ENCODE results near the gene GADD45B. TPM values are rescaled to one million over a fixed set of nuclear protein-coding genes. Genes with fewer than 3 reads are reported as not detected.

Gene GADD45B
- total RNA-seq, 4 donors from 2014 or later, result 35.5 to 278 (median 54.9) TPM

DNA sequence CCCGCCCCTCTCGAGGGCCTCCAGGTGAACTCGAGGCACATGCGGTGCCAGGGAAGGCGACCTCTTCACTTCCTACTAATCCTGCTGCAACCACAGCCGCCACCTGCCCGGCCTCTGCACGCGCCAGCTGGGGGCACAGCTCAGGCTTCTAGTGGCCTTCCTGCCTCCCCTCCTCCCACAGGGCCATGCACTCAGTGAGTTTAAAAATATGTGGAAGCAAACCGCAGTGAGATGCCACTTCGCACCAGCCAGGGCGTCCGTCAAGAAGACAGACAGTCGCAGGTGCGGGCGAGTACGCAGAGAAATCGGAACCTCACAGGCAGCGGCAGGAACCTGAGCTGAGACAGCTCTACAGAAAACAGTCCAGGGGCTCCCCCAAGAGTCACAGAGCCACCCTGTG is 29.5 kb upstream of the GADD45B start:
- TF ChIP-seq POLR2A (IDR thresholded peaks at IDR 0.05), result no peak
- TF ChIP-seq, protein P1, sequence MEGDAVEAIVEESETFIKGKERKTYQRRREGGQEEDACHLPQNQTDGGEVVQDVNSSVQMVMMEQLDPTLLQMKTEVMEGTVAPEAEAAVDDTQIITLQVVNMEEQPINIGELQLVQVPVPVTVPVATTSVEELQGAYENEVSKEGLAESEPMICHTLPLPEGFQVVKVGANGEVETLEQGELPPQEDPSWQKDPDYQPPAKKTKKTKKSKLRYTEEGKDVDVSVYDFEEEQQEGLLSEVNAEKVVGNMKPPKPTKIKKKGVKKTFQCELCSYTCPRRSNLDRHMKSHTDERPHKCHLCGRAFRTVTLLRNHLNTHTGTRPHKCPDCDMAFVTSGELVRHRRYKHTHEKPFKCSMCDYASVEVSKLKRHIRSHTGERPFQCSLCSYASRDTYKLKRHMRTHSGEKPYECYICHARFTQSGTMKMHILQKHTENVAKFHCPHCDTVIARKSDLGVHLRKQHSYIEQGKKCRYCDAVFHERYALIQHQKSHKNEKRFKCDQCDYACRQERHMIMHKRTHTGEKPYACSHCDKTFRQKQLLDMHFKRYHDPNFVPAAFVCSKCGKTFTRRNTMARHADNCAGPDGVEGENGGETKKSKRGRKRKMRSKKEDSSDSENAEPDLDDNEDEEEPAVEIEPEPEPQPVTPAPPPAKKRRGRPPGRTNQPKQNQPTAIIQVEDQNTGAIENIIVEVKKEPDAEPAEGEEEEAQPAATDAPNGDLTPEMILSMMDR (IDR thresholded peaks at IDR 0.05), result no peak
- Histone ChIP-seq H3K36me3 (peaks cover 0 to 15% (median 0%) of the 10 kb centered on the region in 3 donors), H3K4me1 (no peaks in the 10 kb centered on the region), H3K4me3 (no peak overlapping the region), H3K27ac (peak overlapping the region in 1 of 4 donors; percentile 52), H3K27me3 (no peaks in the 10 kb centered on the region), H3K9me3 (no peaks in the 10 kb centered on the region)
- DNase-seq, result peak in 2 of 3 donors; percentile 54 to 56

DNA sequence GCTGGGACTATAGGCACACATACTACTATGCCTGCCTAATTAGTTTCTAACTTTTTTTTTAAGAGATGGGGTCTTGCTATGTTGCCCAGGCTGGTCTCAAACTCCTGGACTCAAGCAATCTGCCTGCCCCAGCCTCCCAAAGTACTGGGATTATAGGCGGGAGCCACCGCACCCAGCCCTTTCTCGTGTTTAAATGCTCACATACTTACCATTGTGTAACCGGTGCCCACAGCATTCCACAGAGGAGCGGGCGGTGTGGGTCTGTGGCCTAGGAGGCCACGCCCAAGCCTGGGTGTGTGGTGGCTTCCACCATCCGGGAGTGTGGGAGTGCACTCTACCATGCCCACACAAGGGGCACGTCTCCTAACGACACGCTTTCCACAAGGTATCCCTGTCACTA is 26.9 kb upstream of the GADD45B start:
- no peak overlapping the region for H3K4me3 ChIP-seq
- H3K27me3 ChIP-seq, result no peaks in the 10 kb centered on the region
- no peaks in the 10 kb centered on the region for H3K36me3 ChIP-seq
- TF ChIP-seq, protein P1 (IDR thresholded peaks at IDR 0.05), result no peak
- no peak for TF ChIP-seq POLR2A (IDR thresholded peaks at IDR 0.05)
- no peaks in the 10 kb centered on the region for H3K9me3 ChIP-seq
- no peaks in the 10 kb centered on the region for H3K4me1 ChIP-seq
- DNase-seq, result no peak
- no peak overlapping the region for H3K27ac ChIP-seq

DNA sequence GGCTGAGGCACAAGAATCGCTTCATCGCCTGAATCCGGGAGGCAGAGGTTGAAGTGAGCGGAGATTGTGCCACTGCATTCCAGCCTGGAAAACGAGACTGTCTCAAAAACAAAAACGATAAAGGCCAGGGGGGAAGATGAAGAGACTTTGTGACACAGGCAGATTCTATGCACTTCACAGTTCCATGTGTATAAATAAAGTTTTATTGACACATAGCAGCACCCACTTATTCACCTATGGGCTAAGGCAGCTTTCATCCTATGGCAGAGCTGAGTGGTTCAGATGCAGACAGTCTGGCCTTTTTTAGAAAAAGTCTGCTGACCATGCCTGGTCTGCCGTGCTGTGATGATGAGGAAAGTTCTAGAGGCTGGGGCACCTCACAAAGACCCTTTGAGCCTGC is 24.8 kb upstream of the GADD45B start:
- Histone ChIP-seq H3K36me3 (no peaks in the 10 kb centered on the region), H3K4me3 (no peak overlapping the region), H3K9me3 (no peaks in the 10 kb centered on the region), H3K27ac (no peak overlapping the region), H3K4me1 (peaks cover 0 to 11% (median 8%) of the 10 kb centered on the region in 4 donors), H3K27me3 (no peaks in the 10 kb centered on the region)
- TF ChIP-seq, protein P1 (IDR thresholded peaks at IDR 0.05), result no peak
- no peak for TF ChIP-seq POLR2A (IDR thresholded peaks at IDR 0.05)
- no peak for DNase-seq

DNA sequence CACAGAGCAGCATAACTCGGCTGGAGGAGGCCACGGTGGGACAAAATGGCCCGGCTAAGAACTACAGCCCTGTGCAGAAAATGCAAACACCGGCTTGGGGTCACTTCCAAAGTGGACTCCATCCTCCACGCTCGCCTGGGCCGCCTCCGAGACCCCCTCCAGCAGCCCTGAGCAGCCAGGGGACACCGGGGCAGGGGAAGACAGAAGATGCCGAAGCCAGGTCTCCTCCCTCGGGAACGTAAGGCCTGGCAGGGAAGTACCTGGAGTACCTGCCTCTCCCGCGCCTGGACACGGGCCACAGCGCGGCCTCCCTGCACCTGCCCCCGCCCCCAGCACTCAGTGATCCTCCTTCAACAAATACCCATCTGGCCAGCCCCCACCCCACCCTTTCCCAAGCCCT is 24.2 kb upstream of the GADD45B start:
- no peak for DNase-seq
- H3K36me3 ChIP-seq, result no peaks in the 10 kb centered on the region
- H3K4me1 ChIP-seq, result peaks cover 0 to 11% (median 8%) of the 10 kb centered on the region in 4 donors
- no peak overlapping the region for H3K27ac ChIP-seq
- H3K9me3 ChIP-seq, result no peaks in the 10 kb centered on the region
- H3K4me3 ChIP-seq, result no peak overlapping the region
- TF ChIP-seq POLR2A (IDR thresholded peaks at IDR 0.05), result no peak
- H3K27me3 ChIP-seq, result no peaks in the 10 kb centered on the region

DNA sequence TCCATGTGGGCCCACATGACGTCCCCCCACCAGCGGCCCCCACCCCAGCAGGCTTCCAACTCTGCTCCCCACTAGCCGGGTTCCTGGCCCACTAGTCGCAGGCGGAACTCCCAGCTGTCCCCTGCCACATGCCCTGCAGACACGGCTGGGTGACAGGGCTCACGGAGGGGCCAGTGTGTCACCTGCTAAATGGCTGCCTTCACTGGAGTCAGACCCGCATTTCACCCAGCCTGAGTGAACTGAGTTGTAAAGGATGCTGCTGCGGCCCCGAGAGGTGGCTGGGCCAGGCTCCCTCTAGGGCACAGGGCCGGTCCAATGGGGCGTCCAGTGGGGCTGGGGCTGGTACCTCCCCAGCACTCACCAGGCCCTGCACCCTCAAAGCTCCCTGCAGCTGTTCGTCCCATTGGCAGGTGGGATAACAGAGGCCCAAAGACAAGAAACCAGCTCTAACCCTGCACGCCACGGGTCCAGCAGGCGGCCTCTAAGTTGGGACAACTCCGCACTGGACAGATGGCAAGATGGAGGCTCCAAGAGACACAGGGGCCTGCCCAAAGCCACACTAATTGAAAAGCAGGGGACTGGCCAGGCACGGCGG is 22.4 kb upstream of the GADD45B start:
- no peak for DNase-seq
- Histone ChIP-seq H3K9me3 (no peaks in the 10 kb centered on the region), H3K4me3 (no peak overlapping the region), H3K27me3 (no peaks in the 10 kb centered on the region), H3K27ac (no peak overlapping the region), H3K4me1 (peaks cover 0 to 11% (median 8%) of the 10 kb centered on the region in 4 donors), H3K36me3 (no peaks in the 10 kb centered on the region)
- TF ChIP-seq, protein P1 (IDR thresholded peaks at IDR 0.05), result no peak
- TF ChIP-seq POLR2A (IDR thresholded peaks at IDR 0.05), result no peak

DNA sequence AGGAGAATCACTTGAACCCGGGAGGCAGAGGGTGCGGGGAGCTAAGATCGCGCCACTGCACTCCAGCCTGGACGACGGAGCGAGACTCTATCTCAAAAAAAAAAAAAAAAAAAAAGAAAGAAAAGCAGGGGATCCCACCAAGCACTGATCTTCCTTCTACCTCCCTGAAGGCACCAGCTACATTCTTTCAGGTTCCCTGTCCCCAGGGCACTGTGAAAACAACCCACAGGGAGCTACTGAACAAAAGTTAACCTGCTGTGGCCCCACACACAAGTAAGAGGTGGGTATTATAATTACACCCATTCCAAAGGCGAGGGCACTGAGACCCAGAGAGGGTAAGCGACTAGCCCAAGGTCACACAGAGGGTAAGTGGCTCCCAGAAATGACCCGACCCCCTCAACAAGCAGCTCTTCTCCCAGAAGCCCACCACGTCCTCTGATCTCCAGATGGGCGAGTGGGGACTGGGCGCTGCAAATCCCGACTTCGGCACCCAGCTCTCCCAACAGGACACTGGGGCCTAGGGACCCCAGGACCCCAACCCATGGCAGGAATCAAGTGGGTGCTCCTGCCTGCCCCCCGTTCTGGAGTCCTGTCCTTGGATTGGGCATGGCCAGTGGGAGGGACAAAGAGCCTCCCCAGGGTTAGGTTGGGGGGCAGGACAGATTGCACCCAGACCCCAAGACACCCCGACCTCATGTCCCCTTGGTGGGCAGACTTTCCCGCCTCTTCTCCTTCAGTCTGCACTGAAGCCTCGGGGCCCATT is 21.5 kb upstream of the GADD45B start:
- Histone ChIP-seq H3K27me3 (no peaks in the 10 kb centered on the region), H3K4me1 (peaks cover 0 to 11% (median 8%) of the 10 kb centered on the region in 4 donors), H3K9me3 (no peaks in the 10 kb centered on the region), H3K4me3 (no peak overlapping the region), H3K36me3 (no peaks in the 10 kb centered on the region), H3K27ac (no peak overlapping the region)
- TF ChIP-seq, protein P1 (IDR thresholded peaks at IDR 0.05), result no peak
- no peak for TF ChIP-seq POLR2A (IDR thresholded peaks at IDR 0.05)
- no peak for DNase-seq

Data from Peyer's patch (tissue), 4 donors.